Measurements from ENCODE around the gene PCLO. TPM values are rescaled to one million over a fixed set of nuclear protein-coding genes. Genes with fewer than 3 reads are reported as not detected.

Gene PCLO
- total and polyA plus RNA-seq, 4 donors, result 0.04 to 1.1 (median 0.48) TPM

DNA sequence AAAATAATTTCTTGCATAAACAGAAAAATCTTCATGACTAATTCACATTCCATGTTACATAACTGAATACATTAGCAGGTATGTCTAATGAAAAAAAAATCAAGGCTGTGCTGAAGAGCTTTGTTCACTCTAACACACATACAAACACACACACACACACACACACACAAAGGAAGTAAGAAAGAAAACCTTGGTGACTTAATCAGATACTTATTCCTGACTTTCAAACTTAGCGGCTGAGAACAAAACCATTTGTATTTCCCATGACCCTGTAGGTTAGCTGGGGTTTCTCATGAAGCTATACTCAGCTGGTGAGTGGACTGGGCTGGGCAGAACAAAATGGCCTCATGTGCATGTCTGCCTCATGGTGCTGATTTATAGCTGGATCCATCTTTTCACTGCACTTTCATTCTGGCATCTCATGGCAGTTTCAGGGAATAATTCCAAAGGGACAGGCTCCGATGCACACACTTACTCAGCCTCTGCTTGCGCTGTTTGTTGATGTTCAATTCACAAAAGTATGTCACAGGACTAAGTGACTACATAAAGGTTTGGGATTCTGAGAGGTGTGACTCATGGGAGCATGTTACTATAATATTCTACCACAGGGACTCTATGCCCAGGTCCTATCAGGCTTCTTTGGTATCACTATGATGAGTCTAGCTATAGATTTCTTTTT lies 161.2 kb downstream of the PCLO start:
- Histone ChIP-seq H3K27me3 (ENCODE audit: control insufficient read depth in 4 of 4, insufficient read depth in 4 of 4, low read length in 3 of 4) (no peaks in the 10 kb centered on the region), H3K4me1 (ENCODE audit: control insufficient read depth in 4 of 4, insufficient read depth in 4 of 4, low read length in 3 of 4) (no peaks in the 10 kb centered on the region), H3K27ac (ENCODE audit: low read depth in 1 of 2, low read length in 2 of 2) (no peak overlapping the region), H3K36me3 (ENCODE audit: control insufficient read depth in 4 of 4, insufficient read depth in 3 of 4, low read depth in 1 of 4, low read length in 3 of 4) (no peaks in the 10 kb centered on the region), H3K9me3 (ENCODE audit: control insufficient read depth in 4 of 4, low read length in 3 of 4) (no peaks in the 10 kb centered on the region), H3K9ac (ENCODE audit: low read depth in 1 of 2, low read length in 2 of 2) (no peak overlapping the region), H3K4me3 (ENCODE audit: low read depth in 1 of 3, low read length in 3 of 3) (no peak overlapping the region)
- WGBS, result 96% methylated on average over 3 of the region's 3 CpGs
- no peak for DNase-seq (ENCODE audit: low spot score)
- TF ChIP-seq HNF4A (conservative IDR thresholded peaks at IDR 0.05) (no peak), YY1 (IDR thresholded peaks at IDR 0.05) (no peak)
- TF ChIP-seq, protein P1, sequence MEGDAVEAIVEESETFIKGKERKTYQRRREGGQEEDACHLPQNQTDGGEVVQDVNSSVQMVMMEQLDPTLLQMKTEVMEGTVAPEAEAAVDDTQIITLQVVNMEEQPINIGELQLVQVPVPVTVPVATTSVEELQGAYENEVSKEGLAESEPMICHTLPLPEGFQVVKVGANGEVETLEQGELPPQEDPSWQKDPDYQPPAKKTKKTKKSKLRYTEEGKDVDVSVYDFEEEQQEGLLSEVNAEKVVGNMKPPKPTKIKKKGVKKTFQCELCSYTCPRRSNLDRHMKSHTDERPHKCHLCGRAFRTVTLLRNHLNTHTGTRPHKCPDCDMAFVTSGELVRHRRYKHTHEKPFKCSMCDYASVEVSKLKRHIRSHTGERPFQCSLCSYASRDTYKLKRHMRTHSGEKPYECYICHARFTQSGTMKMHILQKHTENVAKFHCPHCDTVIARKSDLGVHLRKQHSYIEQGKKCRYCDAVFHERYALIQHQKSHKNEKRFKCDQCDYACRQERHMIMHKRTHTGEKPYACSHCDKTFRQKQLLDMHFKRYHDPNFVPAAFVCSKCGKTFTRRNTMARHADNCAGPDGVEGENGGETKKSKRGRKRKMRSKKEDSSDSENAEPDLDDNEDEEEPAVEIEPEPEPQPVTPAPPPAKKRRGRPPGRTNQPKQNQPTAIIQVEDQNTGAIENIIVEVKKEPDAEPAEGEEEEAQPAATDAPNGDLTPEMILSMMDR (IDR thresholded peaks at IDR 0.05; ENCODE audit: low read depth, low read length, missing input control), result no peak
- TF ChIP-seq, protein P2, sequence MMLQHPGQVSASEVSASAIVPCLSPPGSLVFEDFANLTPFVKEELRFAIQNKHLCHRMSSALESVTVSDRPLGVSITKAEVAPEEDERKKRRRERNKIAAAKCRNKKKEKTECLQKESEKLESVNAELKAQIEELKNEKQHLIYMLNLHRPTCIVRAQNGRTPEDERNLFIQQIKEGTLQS (IDR thresholded peaks at IDR 0.05), result no peak

DNA sequence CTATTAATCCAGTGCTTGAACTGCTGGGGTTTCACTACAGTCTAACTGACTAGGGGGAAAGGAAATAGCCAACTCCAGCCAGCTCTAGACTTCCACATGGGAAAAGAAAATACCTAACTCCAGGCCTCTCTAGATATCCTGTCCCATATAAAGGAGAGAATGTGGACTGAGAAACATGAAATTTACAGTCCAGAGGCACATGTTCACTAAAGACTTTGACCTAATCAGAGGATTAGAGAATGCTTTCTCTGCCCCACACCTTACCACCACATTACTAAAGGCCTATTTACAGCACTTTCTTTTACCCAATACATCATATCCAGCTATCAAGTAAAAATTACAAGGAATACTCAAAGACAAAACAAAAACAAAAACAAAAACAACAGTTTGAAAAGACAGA lies 164.2 kb downstream of the PCLO start:
- no peak overlapping the region for H3K9ac ChIP-seq (ENCODE audit: low read depth in 1 of 2, low read length in 2 of 2)
- TF ChIP-seq RXRA (IDR thresholded peaks at IDR 0.05), result no peak
- no peak for TF ChIP-seq HNF4A (conservative IDR thresholded peaks at IDR 0.05)
- TF ChIP-seq GABPA (IDR thresholded peaks at IDR 0.05 in 1 of 2, conservative IDR thresholded peaks at IDR 0.05 in 1 of 2), result no peak
- TF ChIP-seq JUND (IDR thresholded peaks at IDR 0.05), result no peak
- no peak for TF ChIP-seq SP1 (IDR thresholded peaks at IDR 0.05)
- TF ChIP-seq FOXA2 (IDR thresholded peaks at IDR 0.05), result no peak
- TF ChIP-seq, protein P3, sequence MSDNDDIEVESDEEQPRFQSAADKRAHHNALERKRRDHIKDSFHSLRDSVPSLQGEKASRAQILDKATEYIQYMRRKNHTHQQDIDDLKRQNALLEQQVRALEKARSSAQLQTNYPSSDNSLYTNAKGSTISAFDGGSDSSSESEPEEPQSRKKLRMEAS (IDR thresholded peaks at IDR 0.05), result no peak
- TF ChIP-seq FOXA1 (IDR thresholded peaks at IDR 0.05), result no peak
- no peak for TF ChIP-seq NR2F2 (IDR thresholded peaks at IDR 0.05)
- no peak for TF ChIP-seq EGR1 (IDR thresholded peaks at IDR 0.05; ENCODE audit: low read depth in 2 of 2)
- TF ChIP-seq, protein P2 (IDR thresholded peaks at IDR 0.05), result no peak
- TF ChIP-seq TAF1 (conservative IDR thresholded peaks at IDR 0.05), result no peak
- TF ChIP-seq YY1 (IDR thresholded peaks at IDR 0.05), result no peak
- H3K27ac ChIP-seq (ENCODE audit: low read depth in 1 of 2, low read length in 2 of 2), result no peak overlapping the region
- DNase-seq (ENCODE audit: low spot score), result no peak
- no peaks in the 10 kb centered on the region for H3K27me3 ChIP-seq (ENCODE audit: control insufficient read depth in 4 of 4, insufficient read depth in 4 of 4, low read length in 3 of 4)
- H3K4me1 ChIP-seq (ENCODE audit: control insufficient read depth in 4 of 4, insufficient read depth in 4 of 4, low read length in 3 of 4), result no peaks in the 10 kb centered on the region
- H3K4me3 ChIP-seq (ENCODE audit: low read depth in 1 of 3, low read length in 3 of 3), result no peak overlapping the region
- no peaks in the 10 kb centered on the region for H3K36me3 ChIP-seq (ENCODE audit: control insufficient read depth in 4 of 4, insufficient read depth in 3 of 4, low read depth in 1 of 4, low read length in 3 of 4)
- H3K9me3 ChIP-seq (ENCODE audit: control insufficient read depth in 4 of 4, low read length in 3 of 4), result no peaks in the 10 kb centered on the region

DNA sequence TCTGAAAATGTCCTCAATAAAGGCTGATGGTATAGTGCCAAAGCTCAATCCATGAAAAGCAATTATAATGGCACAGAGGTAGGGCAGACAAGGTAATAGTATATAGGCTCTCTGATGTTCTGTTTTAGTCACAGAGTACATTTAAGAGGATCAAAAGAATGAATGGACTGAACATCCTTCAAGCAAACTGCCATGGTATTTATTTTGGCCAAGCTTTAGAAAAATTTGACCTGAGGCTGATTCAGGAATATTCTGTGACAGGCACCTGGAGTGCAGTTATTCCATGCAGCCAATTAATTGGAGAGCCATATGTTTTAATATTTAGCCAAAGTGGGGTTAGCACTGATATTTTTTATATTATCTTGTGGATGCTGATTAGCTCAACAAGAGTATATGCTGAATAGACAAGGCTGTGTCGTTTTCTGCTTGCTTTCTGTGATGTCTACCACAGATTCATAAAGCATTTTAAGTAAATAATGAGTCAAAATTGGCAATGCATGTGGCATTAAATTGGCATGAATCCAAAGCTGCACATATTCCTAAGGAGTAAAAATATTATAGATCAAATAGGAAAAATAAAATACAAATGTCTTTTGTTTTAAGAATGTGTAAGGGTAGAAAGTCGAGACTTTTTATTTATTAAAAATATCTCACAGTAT lies 177.4 kb downstream of the PCLO start:
- no peaks in the 10 kb centered on the region for H3K36me3 ChIP-seq (ENCODE audit: control insufficient read depth in 4 of 4, insufficient read depth in 3 of 4, low read depth in 1 of 4, low read length in 3 of 4)
- no peaks in the 10 kb centered on the region for H3K4me1 ChIP-seq (ENCODE audit: control insufficient read depth in 4 of 4, insufficient read depth in 4 of 4, low read length in 3 of 4)
- no peaks in the 10 kb centered on the region for H3K27me3 ChIP-seq (ENCODE audit: control insufficient read depth in 4 of 4, insufficient read depth in 4 of 4, low read length in 3 of 4)
- no peak overlapping the region for H3K9ac ChIP-seq (ENCODE audit: low read depth in 1 of 2, low read length in 2 of 2)
- 67% methylated on average over 2 of the region's 2 CpGs for WGBS
- DNase-seq (ENCODE audit: low spot score), result no peak
- no peaks in the 10 kb centered on the region for H3K9me3 ChIP-seq (ENCODE audit: control insufficient read depth in 4 of 4, low read length in 3 of 4)
- H3K4me3 ChIP-seq (ENCODE audit: low read depth in 1 of 3, low read length in 3 of 3), result no peak overlapping the region
- H3K27ac ChIP-seq (ENCODE audit: low read depth in 1 of 2, low read length in 2 of 2), result no peak overlapping the region
- TF ChIP-seq HNF4A (conservative IDR thresholded peaks at IDR 0.05) (no peak), SP1 (IDR thresholded peaks at IDR 0.05) (no peak), YY1 (IDR thresholded peaks at IDR 0.05) (no peak), JUND (IDR thresholded peaks at IDR 0.05) (no peak), HNF4G (IDR thresholded peaks at IDR 0.05) (no peak), TAF1 (conservative IDR thresholded peaks at IDR 0.05) (no peak), RXRA (IDR thresholded peaks at IDR 0.05) (no peak), NR2F2 (IDR thresholded peaks at IDR 0.05) (no peak), RAD21 (IDR thresholded peaks at IDR 0.05) (no peak), GABPA (IDR thresholded peaks at IDR 0.05 in 1 of 2, conservative IDR thresholded peaks at IDR 0.05 in 1 of 2) (no peak)
- TF ChIP-seq, protein P2 (IDR thresholded peaks at IDR 0.05), result no peak
- TF ChIP-seq, protein P4, sequence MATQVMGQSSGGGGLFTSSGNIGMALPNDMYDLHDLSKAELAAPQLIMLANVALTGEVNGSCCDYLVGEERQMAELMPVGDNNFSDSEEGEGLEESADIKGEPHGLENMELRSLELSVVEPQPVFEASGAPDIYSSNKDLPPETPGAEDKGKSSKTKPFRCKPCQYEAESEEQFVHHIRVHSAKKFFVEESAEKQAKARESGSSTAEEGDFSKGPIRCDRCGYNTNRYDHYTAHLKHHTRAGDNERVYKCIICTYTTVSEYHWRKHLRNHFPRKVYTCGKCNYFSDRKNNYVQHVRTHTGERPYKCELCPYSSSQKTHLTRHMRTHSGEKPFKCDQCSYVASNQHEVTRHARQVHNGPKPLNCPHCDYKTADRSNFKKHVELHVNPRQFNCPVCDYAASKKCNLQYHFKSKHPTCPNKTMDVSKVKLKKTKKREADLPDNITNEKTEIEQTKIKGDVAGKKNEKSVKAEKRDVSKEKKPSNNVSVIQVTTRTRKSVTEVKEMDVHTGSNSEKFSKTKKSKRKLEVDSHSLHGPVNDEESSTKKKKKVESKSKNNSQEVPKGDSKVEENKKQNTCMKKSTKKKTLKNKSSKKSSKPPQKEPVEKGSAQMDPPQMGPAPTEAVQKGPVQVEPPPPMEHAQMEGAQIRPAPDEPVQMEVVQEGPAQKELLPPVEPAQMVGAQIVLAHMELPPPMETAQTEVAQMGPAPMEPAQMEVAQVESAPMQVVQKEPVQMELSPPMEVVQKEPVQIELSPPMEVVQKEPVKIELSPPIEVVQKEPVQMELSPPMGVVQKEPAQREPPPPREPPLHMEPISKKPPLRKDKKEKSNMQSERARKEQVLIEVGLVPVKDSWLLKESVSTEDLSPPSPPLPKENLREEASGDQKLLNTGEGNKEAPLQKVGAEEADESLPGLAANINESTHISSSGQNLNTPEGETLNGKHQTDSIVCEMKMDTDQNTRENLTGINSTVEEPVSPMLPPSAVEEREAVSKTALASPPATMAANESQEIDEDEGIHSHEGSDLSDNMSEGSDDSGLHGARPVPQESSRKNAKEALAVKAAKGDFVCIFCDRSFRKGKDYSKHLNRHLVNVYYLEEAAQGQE (IDR thresholded peaks at IDR 0.05), result no peak
- TF ChIP-seq, protein P1 (IDR thresholded peaks at IDR 0.05; ENCODE audit: low read depth, low read length, missing input control), result no peak

Data from liver (tissue), 9 donors.